SK-N-MC (cell line): ENCODE measurements around the gene DECR2.
A peak's percentile ranks its signal among the peaks of the same experiment; 100 is the strongest.
"Not testable (repeated sequence)": the region's sequence is repeated elsewhere in the genome, so short reads cannot be mapped to it uniquely, and the experiment has no call there.

Source experiments
- DNase-seq: peaks from one replicate; pipeline ENCODE4 v3.0.0-alpha.2; 2011; ENCODE audit warnings: low read depth, low spot score
- H3K27ac ChIP-seq: fragments of 200-600 bp; sonication (generic); 2 replicates; pipeline ENCODE4 v1.5.1; 2016; ENCODE audit warnings: mixed run types
- H3K36me3 ChIP-seq: fragments of 200-600 bp; sonication (generic); 2 replicates; pipeline ENCODE4 v1.6.1; 2017; ENCODE audit warnings: antibody characterized with exemption, low read length, mixed read lengths; ENCODE audit not compliant: insufficient read depth
- H3K4me3 ChIP-seq: fragments of 200-600 bp; sonication (generic); 2 replicates; pipeline ENCODE4 v1.5.1; 2016
- H3K9ac ChIP-seq: fragments of 200-600 bp; sonication (generic); 2 replicates; pipeline ENCODE4 v1.8.0; 2017; ENCODE audit warnings: mixed run types, mixed read lengths; ENCODE audit not compliant: insufficient read length
- H3K9me3 ChIP-seq: fragments of 200-600 bp; sonication (generic); 2 replicates; pipeline ENCODE4 v1.6.1; 2017; ENCODE audit warnings: low read depth, mild to moderate bottlenecking, antibody characterized with exemption, low read length, moderate library complexity, mixed read lengths
- EZH2 ChIP-seq: fragments of 200-600 bp; sonication (generic); IDR thresholded peaks from one replicate; pipeline ENCODE4 v1.6.1; 2017; ENCODE audit warnings: antibody characterized with exemption
- FOXP2 ChIP-seq: optimal IDR thresholded peaks from 2 replicates; pipeline ENCODE3; 2011; ENCODE audit warnings: mild to moderate bottlenecking, moderate library complexity; ENCODE audit not compliant: insufficient read depth; ENCODE audit errors: extremely low read length, control extremely low read depth
- POLR2AphosphoS5 ChIP-seq: IDR thresholded peaks from 2 replicates; pipeline ENCODE4 v1.6.1; 2012; ENCODE audit warnings: mild to moderate bottlenecking, low read depth, low read length, borderline replicate concordance

The DECR2 gene

DNA sequence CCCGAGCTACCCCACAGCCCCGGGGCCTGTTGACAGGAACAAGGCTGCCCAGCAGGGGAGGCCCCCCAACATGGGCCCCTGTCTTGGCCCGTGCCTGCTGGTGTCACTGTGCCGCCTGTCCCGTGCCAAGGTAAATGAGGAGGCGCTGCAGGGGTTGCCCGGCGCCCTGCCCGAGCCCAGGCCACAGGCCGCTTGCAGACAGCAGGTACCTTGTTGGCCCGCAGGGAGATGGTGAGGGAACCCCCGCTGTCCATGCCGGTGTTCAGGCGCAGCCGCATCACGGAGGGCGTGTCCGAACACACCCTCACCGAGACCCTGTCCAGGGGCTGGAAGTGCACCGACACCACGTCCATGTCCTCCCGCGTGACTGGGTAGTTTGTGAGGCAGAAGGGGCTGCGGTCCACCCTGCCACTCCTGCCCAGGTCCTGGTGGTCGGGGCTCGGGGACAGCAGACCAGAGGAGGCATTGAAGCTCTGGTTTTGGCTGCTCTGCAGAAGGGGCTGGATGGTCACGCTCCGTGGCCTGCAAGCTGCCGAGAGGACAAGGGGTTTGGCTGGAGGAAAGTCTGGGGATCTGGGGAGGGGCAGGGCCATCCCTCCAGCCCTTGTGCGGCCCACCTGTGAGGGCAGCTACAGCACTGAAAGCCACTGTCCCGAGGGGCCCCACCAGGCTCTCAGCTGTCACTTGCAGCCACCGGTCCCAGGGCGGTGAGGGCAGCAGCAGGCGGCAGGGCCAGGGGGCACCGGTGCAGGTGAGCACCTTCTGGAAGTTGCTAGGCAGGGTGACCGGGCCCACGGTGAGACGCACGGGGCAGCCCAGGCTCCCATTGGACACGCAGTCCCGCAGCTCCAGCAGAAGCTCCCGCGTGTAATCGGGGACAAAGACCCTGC is 25.5 kb upstream of the DECR2 start:
- Histone ChIP-seq H3K9ac (no peak overlapping the region), H3K36me3 (no peaks in the 10 kb centered on the region), H3K9me3 (no peaks in the 10 kb centered on the region), H3K4me3 (no peak overlapping the region), H3K27ac (no peak overlapping the region)
- TF ChIP-seq EZH2 = no peak
- no peak for TF ChIP-seq POLR2AphosphoS5
- no peak for TF ChIP-seq FOXP2
- no peak for DNase-seq

DNA sequence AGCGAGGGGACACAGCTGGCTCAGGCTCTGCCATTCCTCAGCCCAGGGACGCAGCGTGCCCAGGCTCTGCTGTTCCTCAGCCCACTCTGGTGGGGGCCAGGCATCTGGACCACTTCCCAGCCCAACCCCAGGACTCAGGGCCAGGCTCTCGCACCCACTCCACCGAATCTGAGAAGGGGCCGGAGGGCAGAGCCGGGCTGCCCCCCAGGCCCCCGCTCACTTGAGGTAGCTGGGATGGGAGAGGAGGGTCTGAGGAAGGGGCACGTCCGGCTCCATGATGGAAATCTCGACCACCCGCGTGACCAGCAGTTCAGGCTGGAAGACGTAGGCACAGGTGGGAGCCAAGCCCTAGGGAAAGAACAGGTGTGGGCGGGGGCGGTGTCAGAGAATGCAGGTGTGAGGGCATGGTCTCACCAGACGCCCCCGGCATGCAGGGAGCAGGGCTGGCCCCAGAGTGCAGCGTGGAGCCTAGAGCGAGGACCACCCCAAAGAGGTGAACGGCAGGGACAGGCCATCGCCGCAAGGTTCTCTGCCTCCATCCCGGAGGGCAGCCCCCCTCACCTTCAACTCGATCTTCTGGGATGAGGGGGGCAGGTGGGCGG is 24.8 kb upstream of the DECR2 start:
- H3K4me3 ChIP-seq = no peak overlapping the region
- no peak for DNase-seq
- H3K9me3 ChIP-seq = no peaks in the 10 kb centered on the region
- no peak overlapping the region for H3K27ac ChIP-seq
- no peaks in the 10 kb centered on the region for H3K36me3 ChIP-seq
- H3K9ac ChIP-seq = no peak overlapping the region
- no peak for TF ChIP-seq FOXP2

DNA sequence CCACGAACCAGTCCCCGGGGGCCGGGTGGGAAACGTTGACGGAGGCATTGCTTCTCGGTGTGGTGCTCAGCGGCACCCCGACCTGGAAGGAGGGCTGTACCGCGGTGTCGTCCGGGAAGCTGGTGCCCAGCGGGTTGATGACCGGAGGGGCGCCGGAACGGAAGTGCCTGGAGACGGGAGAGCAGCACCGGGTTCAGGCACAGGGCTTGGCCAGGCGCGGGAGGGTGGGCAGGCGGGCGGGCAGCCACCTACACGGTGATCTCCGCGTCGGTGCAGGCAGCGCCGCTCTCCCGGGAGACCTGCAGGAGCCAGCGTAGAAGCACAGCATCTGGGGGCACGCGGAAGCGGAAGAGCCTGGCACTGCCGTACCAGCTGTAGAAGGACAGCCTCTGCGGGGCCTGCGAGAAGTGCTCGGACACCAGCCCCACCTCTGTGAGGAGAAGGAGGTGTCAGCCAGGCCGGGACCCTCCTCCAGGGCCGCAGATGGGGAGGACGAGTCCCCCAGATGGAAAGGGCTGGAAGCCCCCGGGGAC is 24.2 kb upstream of the DECR2 start:
- H3K27ac ChIP-seq = no peak overlapping the region
- TF ChIP-seq FOXP2 = no peak
- no peak for TF ChIP-seq POLR2AphosphoS5
- no peak for TF ChIP-seq EZH2
- H3K36me3 ChIP-seq = no peaks in the 10 kb centered on the region
- H3K4me3 ChIP-seq = no peak overlapping the region
- no peaks in the 10 kb centered on the region for H3K9me3 ChIP-seq
- H3K9ac ChIP-seq = no peak overlapping the region
- no peak for DNase-seq

DNA sequence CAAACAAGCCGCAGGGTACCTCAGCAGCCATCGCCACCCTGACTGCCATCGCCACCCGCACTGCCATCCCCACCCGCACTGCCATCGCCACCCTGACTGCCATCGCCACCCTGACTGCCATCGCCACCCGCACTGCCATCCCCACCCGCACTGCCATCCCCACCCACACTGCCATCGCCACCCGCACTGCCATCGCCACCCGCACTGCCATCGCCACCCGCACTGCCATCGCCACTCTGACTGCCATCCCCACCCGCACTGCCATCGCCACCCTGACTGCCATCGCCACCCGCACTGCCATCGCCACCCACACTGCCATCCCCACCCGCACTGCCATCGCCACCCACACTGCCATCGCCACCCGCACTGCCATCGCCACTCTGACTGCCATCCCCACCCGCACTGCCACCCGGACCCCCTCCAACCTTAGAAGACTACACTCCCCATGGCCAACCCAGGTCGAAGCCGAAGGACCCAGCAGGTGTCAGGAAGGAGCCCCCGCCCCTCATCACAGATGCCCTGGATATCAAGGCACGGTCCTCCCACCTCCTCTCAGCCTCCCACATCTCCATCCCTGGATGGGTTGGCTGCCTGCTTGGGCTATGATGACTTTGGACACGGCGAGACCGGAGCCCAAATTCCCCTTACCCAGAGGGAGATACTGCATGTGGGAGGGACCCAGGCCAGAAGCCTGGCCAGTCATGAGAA is 23.4 kb upstream of the DECR2 start:
- not testable (repeated sequence) for H3K9me3 ChIP-seq, DNase-seq, H3K27ac ChIP-seq, H3K36me3 ChIP-seq, H3K9ac ChIP-seq, H3K4me3 ChIP-seq

DNA sequence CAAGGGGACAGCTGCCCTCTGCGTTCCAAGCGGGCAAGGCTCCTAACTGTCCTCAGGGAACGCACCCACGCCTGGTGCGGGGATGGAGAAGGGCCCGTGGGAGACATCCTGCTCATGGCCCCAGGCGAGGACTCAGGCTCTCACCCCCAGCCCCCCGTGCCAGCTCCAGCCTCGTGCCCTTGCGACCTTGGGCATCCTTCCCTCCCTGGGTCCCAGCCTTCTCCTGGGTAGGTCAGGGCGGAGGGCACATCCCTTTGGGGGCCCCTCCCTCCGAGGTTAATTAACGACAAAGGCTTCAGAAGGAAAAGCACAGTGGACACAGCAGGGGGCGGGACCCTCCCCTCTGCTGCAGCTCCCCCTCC is 22.9 kb upstream of the DECR2 start:
- no peak overlapping the region for H3K27ac ChIP-seq
- H3K4me3 ChIP-seq = no peak overlapping the region
- H3K9ac ChIP-seq = no peak overlapping the region
- H3K9me3 ChIP-seq = no peaks in the 10 kb centered on the region
- no peak for DNase-seq
- no peak for TF ChIP-seq FOXP2
- TF ChIP-seq EZH2 = no peak
- TF ChIP-seq POLR2AphosphoS5 = no peak
- no peaks in the 10 kb centered on the region for H3K36me3 ChIP-seq

DNA sequence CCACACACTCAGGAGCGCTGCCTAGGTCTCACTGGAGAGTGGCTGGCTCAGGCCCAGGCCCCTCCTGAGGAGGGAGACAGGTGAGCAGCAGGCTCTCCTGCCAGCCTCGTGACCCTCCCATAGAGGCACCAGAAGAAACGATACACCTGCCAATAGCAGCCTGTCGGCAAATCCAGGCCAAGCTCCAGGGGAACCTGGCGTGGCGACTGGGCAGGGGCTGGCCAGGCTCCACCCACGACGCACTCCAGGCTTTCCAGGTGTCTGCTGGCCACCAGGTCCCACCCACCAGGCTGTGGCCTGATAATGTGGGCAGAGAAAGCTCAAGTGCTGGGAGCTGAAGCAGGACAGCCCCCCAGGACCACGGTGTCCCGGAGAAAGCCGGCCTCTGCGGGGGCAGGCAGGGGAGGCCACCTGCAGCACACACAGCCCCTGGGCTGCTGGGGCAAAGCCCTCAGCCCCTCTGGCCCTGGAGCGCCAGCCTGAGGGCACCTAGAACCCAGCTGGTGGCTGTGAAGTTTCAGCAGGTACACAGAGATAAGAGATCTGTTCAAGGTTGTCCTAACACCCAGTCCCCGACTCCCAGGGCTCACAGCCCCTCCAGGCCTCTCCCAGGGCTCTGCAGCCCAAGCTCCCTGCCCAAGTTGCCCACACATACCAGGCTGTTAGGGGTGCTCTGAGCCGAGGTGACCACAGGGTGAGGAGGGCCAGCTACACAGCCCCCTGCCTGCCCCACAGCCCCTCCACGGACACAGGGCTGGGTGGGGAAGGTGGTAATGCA is 22.3 kb upstream of the DECR2 start:
- H3K9ac ChIP-seq = no peak overlapping the region
- no peak overlapping the region for H3K27ac ChIP-seq
- no peak overlapping the region for H3K4me3 ChIP-seq
- no peaks in the 10 kb centered on the region for H3K9me3 ChIP-seq
- no peak for DNase-seq
- TF ChIP-seq EZH2 (no peak), POLR2AphosphoS5 (no peak), FOXP2 (no peak)
- no peaks in the 10 kb centered on the region for H3K36me3 ChIP-seq

DNA sequence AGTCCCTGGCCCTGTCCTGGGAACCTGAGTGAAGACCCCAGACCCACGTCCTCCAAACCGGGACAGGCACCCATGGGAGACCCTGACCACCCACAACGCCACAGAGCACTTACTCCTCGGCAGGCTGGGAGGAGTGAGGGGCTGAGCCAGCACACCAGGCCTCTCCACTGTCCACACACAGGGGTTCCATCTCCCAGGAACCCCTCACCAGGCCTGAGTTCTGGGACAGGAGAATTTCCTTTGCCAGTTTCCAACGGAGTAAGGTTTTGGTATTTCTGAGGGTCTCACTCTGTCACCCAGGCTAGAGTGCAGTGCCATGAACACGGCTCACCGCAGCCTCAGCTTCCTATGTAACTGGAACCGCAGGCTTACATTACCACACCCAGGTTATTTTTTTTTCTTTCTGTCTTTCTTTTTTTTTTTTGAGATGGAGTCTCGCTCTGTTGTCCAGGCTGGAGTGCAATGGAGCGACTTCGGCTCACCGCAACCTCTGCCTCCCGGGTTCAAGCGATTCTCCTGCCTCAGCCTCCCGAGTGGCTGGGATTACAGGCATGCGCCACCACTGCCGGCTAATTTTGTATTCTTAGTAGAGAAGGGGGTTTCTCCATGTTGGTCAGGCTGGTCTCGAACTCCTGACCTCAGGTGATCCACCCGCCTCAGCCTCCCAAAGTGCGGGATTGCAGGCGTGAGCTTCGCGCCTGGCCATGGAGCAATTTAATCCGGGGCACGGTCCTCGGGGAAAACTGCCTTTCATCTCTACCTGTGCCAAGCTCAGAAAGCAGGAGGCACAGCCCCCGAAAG is 21.5 kb upstream of the DECR2 start:
- Histone ChIP-seq H3K9me3 (no peaks in the 10 kb centered on the region), H3K9ac (no peak overlapping the region), H3K27ac (no peak overlapping the region), H3K36me3 (no peaks in the 10 kb centered on the region), H3K4me3 (no peak overlapping the region)
- TF ChIP-seq FOXP2 = no peak
- TF ChIP-seq POLR2AphosphoS5 = no peak
- no peak for TF ChIP-seq EZH2
- DNase-seq = no peak

DNA sequence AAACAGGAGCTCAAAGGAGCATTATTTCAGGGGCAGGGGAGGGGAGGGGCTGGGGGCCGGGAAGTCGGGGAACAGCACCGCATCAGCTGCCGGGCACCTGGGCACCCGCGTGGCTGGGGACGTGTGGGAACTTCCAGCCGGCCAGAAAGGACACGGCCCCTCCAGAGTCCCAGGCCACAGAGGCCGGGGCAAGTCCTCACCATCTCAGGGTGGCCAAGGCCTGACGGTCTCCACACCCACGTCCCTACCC is 21.0 kb upstream of the DECR2 start:
- no peak for TF ChIP-seq POLR2AphosphoS5
- TF ChIP-seq EZH2 = no peak
- TF ChIP-seq FOXP2 = no peak
- Histone ChIP-seq H3K9ac (peak overlapping the region; percentile 3), H3K4me3 (peak overlapping the region; percentile 71), H3K36me3 (no peaks in the 10 kb centered on the region), H3K27ac (no peak overlapping the region), H3K9me3 (no peaks in the 10 kb centered on the region)
- DNase-seq = no peak
